Stimulated activated naive CD4-positive, alpha-beta T cell (primary cell): ENCODE results near the gene ATOH8.

ENCODE experiments used
- DNase-seq, 6 experiments: peaks; one replicate each; lab custom pipeline; 2025; lab: John Stamatoyannopoulos, UW

ATOH8 gene

GRCh38 chr2:85754313-85755095 is 713 bp downstream of the ATOH8 start:
- peak in 3 of 6 experiments; percentile 14 to 41 (median 21) for DNase-seq

- DNase-seq, result no peak
These were observed 1.6 kb downstream of the ATOH8 start for GRCh38 chr2:85755122-85756027.

- no peak for DNase-seq
These were observed 2.4 kb downstream of the ATOH8 start for GRCh38 chr2:85756195-85756594.

GRCh38 chr2:85756822-85757435 is 3.1 kb downstream of the ATOH8 start:
- no peak for DNase-seq

- DNase-seq, result no peak
These were observed 4.1 kb downstream of the ATOH8 start for GRCh38 chr2:85757860-85758259.

- no peak for DNase-seq
These were observed 4.8 kb downstream of the ATOH8 start for GRCh38 chr2:85758361-85759256.

GRCh38 chr2:85759257-85759613 is 5.4 kb downstream of the ATOH8 start:
- no peak for DNase-seq

GRCh38 chr2:85760371-85760770 is 6.6 kb downstream of the ATOH8 start:
- DNase-seq, result no peak

- DNase-seq, result no peak
These were observed 7.1 kb downstream of the ATOH8 start for GRCh38 chr2:85760872-85761271.

GRCh38 chr2:85761512-85761944 is 7.7 kb downstream of the ATOH8 start:
- DNase-seq, result no peak

- no peak for DNase-seq
These were observed 8.2 kb downstream of the ATOH8 start for GRCh38 chr2:85761946-85762345.

- no peak for DNase-seq
These were observed 9.3 kb downstream of the ATOH8 start for GRCh38 chr2:85763132-85763531.

GRCh38 chr2:85763831-85764230 is 10.0 kb downstream of the ATOH8 start:
- DNase-seq, result no peak

GRCh38 chr2:85765081-85765731 is 11.4 kb downstream of the ATOH8 start:
- no peak for DNase-seq

- DNase-seq, result peak in 3 of 6 experiments; percentile 45 to 63 (median 53)
These were observed 12.4 kb downstream of the ATOH8 start for GRCh38 chr2:85766229-85766628.

GRCh38 chr2:85767803-85768665 is 14.2 kb downstream of the ATOH8 start:
- DNase-seq, result no peak

GRCh38 chr2:85768713-85769112 is 14.9 kb downstream of the ATOH8 start:
- no peak for DNase-seq

- DNase-seq, result no peak
These were observed 15.6 kb downstream of the ATOH8 start for GRCh38 chr2:85769236-85769982.

GRCh38 chr2:85769983-85770362 is 16.2 kb downstream of the ATOH8 start:
- no peak for DNase-seq
